HCT116 (cell line): Measurements from ENCODE around the gene OR56B1.

Experiments
- CTCF ChIP-seq, 3 experiments: fragments of 200-600 bp in 1 of 3; sonication (generic) in 1 of 3; IDR thresholded peaks in 2 of 3; conservative IDR thresholded peaks in 1 of 3; 2 replicates each; pipeline ENCODE4 v1.5.1; 2012 to 2017; ENCODE audit warnings: low read depth in 2 of 3, low read length in 2 of 3, antibody characterized with exemption in 1 of 3, borderline replicate concordance in 1 of 3, control low read depth in 1 of 3, mild to moderate bottlenecking in 1 of 3, mixed read lengths in 1 of 3, mixed run types in 1 of 3, moderate library complexity in 1 of 3; ENCODE audit not compliant: insufficient read depth in 1 of 3
- POLR2AphosphoS5 ChIP-seq: IDR thresholded peaks from 2 replicates; pipeline ENCODE4 v1.6.1; 2011; ENCODE audit warnings: mild to moderate bottlenecking, low read depth, low read length, moderate library complexity

- no peak for TF ChIP-seq POLR2AphosphoS5
- no peak for TF ChIP-seq CTCF (IDR thresholded peaks at IDR 0.05 in 2 of 3, conservative IDR thresholded peaks at IDR 0.05 in 1 of 3; ENCODE audit: borderline replicate concordance in 1 of 3, insufficient read depth in 1 of 3, low read depth in 2 of 3, low read length in 2 of 3)
Observed at GRCh38 chr11:5719703-5720495, 16.3 kb upstream of the OR56B1 start.
